ENCODE measurements around the gene SREK1.
"Not testable (repeated sequence)": the region's sequence is repeated elsewhere in the genome, so short reads cannot be mapped to it uniquely, and the experiment has no call there.

SREK1 gene

GRCh38 chr5:66222455-66222854 is 78.4 kb downstream of the SREK1 start:
- no peak for DNase-seq (ENCODE audit: low spot score)

GRCh38 chr5:66222896-66223295 is 78.8 kb downstream of the SREK1 start:
- not testable (repeated sequence) for DNase-seq (ENCODE audit: low spot score)

- no peak for DNase-seq (ENCODE audit: low spot score)
These were observed 79.5 kb downstream of the SREK1 start for GRCh38 chr5:66223637-66224036.

GRCh38 chr5:66224274-66224673 is 80.2 kb downstream of the SREK1 start:
- DNase-seq (ENCODE audit: low spot score), result no peak

- DNase-seq (ENCODE audit: low spot score), result no peak
These were observed 80.9 kb downstream of the SREK1 start for GRCh38 chr5:66224773-66225553.

- no peak for DNase-seq (ENCODE audit: low spot score)
These were observed 86.5 kb downstream of the SREK1 start for GRCh38 chr5:66230551-66230950.

GRCh38 chr5:66231508-66231907 is 87.4 kb downstream of the SREK1 start:
- DNase-seq (ENCODE audit: low spot score), result no peak

GRCh38 chr5:66232275-66232674 is 88.2 kb downstream of the SREK1 start:
- no peak for DNase-seq (ENCODE audit: low spot score)

GRCh38 chr5:66232706-66233445 is 88.8 kb downstream of the SREK1 start:
- DNase-seq (ENCODE audit: low spot score), result peak; percentile 11

All from AG08395 (cell line).